Measurements from ENCODE around the gene CENATAC.
A peak's percentile ranks its signal among the peaks of the same experiment; 100 is the strongest.
"Not testable (repeated sequence)": the region's sequence is repeated elsewhere in the genome, so short reads cannot be mapped to it uniquely, and the experiment has no call there.

Gene CENATAC

GRCh38 chr11:119027561-119028345 lies 29.8 kb downstream of the CENATAC start:
- DNase-seq, result no peak

- DNase-seq, result no peak
Measured at GRCh38 chr11:119028346-119029068, 30.6 kb downstream of the CENATAC start.

DNA sequence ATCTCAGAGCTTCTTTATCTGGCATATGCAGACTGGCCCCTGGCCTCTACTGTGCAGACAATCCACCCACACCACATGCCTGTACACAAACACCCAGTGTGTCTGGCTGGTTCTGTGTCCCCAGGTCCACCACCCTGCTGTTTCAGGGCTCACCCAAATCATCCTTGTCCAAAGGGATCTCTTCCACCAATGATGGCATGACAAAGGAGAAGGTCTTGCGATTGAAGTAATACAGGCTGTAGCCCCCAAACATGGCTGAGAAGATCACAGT lies 31.1 kb downstream of the CENATAC start:
- DNase-seq, result no peak

GRCh38 chr11:119029340-119030028 lies 31.5 kb downstream of the CENATAC start:
- DNase-seq, result no peak

GRCh38 chr11:119030029-119030328 lies 32.0 kb downstream of the CENATAC start:
- DNase-seq, result no peak

- DNase-seq, result peak; percentile 97
Measured at GRCh38 chr11:119030329-119031047, 32.5 kb downstream of the CENATAC start, which contains the start of gene SLC37A4. Gene SLC37A4, minus strand, starts transcription at chr11:119030877.

- DNase-seq, result no peak
Measured at GRCh38 chr11:119031912-119032280, 34.0 kb downstream of the CENATAC start.

DNA sequence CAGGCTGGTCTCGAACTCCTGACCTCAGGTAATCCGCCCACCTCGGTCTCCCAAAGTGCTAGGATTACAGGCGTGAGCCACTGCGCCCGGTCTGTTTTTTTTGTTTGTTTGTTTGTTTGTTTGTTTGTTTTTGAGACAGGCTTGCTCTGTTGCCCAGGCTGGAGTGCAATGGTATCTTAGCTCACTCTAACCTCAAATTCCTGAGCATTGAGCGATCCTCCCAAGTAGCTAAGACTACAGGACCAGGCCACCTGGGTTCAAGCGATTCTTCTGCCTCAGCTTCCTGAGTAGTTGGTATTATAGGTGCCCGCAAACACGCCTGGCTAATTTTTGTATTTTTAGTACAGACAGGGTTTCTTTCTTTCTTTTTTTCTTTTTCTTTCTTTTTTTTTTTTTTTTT lies 35.5 kb downstream of the CENATAC start:
- DNase-seq, result not testable (repeated sequence)

GRCh38 chr11:119034813-119035212 lies 36.9 kb downstream of the CENATAC start:
- DNase-seq, result no peak

DNA sequence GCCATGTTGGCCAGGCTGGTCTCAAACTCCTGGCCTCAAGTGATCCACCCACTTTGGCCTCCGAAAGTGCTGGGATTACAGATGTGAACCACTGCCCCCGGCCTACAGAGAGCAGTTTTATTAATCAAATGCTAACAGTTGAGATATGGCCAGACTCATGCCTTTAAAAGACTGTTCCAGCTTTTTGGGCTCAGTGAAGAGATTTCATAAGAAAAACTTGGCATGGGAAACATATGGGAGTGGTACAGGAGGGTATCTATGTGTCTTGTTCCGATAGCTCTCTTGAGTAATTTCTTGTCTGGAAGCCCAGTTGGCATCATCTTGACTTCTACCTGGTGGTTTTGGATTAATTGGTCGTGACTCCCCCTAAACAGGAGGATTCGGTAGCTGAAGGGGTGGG lies 40.9 kb downstream of the CENATAC start:
- no peak for DNase-seq

- DNase-seq, result not testable (repeated sequence)
Measured at GRCh38 chr11:119039471-119039870, 41.5 kb downstream of the CENATAC start.

DNA sequence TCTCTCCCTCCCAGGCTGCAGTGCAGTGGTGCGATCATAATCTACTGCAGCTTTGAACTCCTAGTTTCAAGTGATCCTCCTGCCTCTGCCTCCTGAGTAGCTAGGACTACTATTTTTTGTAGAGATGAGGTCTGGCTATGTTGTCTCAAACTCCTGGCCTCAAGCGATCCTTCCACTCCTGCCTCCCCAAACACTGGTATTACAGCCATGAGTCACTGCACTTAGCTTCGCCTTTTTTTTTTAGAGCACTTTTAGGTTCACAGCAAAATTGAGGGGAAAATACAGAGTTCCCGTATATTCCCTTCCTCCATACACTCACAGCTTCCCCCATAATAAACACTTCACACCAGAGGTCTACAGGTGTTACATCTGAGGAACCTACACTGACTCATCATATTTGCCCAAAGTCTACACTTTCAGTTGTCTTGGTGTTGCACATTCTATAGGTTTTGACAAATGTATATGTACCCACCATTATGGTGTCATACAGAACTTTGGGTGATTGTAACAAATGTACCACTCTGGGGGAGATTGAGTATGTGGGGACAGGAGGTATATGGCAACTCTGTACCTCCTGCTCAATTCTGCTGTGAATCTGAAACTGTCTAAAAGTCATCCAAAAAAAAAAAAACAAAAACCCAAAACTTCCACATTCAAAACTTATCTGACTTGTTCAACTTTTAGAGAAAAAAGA lies 44.0 kb downstream of the CENATAC start:
- DNase-seq, result no peak

DNA sequence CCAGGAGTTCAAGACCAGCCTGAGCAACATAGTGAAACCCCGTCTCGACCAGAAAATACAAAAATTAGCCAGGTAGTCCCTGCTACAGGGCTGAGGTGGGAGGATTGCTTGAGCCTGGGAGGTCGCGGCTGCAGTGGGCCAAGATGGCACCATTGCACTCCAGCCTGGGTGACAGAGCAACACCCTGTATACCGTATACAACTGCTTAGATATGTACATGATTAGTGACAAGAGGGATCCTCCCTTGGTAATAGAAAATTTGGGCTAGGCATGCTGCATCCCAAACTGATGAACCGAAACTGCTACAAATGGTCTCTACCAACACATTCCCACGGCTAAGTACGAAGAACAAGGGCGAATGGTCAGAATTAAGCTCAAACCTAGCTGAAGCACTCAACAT lies 45.0 kb downstream of the CENATAC start:
- no peak for DNase-seq

DNA sequence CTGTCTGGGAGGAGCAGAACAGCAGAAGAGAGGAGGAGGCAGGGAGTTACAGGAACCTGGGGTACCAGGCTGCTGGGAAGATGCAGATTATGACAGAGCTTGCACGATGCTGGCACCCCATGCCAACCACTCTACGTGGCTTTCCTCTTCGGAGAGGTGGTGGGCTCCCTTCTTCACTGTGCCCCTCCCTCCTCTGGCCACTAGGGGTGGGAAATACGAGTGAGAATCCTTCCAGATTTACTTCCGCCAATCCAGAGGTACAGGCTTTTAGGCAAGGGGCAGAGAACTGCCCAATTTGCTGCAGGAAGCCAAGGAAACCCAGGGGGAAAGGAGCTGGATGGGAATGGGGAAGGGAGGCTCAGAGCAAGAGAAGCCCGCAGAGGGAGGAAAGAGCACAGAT lies 46.8 kb downstream of the CENATAC start:
- DNase-seq, result no peak

DNA sequence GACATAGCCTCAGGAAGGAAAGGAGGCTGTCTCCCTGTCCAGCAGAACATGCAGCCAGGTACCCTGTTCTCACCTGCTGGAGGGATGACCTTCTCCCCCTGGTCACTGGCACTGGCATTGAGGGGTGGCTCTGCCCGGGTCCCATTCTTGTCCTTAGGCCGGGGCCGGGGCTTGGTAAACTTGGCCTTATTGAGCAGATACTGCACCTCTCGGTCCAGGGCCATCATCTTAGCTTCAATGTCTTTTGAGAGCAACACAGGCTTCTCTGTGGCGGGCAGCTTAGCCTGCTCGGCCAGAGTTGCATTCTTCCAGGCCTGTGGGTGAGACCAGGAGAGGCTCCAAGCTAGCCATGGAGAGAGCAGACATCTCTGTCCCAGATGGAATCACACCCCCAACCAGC lies 48.6 kb downstream of the CENATAC start:
- DNase-seq, result no peak

GRCh38 chr11:119047205-119047604 lies 49.3 kb downstream of the CENATAC start:
- no peak for DNase-seq

- no peak for DNase-seq
Measured at GRCh38 chr11:119048644-119049043, 50.7 kb downstream of the CENATAC start.

DNA sequence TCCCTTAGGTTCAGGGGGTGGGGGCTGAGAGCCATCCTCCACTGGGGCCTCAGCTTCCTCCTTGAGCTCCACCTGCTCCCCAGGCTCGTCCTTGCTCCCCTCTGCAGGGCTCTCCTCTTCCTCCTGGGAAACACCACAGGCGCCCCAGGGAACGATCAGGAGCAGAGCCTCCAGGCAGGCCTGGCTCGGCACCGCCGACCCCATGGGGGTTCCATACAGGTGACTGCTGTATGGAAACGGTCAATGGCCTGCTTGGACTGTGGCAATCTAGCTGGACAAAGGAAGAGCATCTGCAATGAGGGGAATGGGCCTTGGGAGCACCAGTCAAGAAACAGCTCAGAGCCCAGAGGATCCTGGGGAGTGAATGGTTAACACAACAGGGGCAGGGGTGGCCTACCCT lies 51.1 kb downstream of the CENATAC start:
- no peak for DNase-seq

- DNase-seq, result no peak
Measured at GRCh38 chr11:119051440-119052162, 53.7 kb downstream of the CENATAC start.

- no peak for DNase-seq
Measured at GRCh38 chr11:119052163-119052814, 54.4 kb downstream of the CENATAC start.

DNA sequence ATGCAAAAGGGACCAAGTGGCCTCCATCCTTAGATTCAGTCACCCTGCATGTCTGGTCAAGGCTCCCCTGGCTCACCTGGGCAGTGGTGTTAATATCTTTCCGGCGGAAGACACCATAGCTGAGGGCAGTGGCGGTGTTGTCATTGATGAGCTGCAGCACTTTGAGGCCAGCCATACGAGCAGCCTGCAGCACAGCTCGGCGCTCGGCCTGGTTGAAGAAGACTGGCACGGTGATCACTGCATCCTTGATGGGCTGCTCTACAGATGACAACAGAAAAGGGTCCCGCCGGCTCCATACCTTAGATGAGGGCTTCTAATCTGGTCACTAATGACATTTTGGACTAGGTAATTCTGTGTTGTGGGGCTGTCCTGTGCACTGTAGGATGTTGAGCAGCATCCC lies 56.5 kb downstream of the CENATAC start:
- DNase-seq, result no peak

Data from fibroblast of skin of scalp (primary cell).